Muscle of back (tissue), 13 donors: Measurements from ENCODE around the gene BANF2. TPM values are rescaled to one million over a fixed set of nuclear protein-coding genes. Genes with fewer than 3 reads are reported as not detected.
"Not testable (repeated sequence)": the region's sequence is repeated elsewhere in the genome, so short reads cannot be mapped to it uniquely, and the experiment has no call there.

Source experiments
- DNase-seq, 3 donors: peaks; one replicate each; pipeline versions ENCODE4 v3.0.0 to v3.0.0-alpha.2; 2013
- long read RNA-seq, 9 donors: transcript quantifications; one replicate each; lab custom pipeline, GENCODE V29; 2026
- polyA plus RNA-seq, 10 donors: library from polyadenylated mRNA; unstranded; fragments of 120-200 nt; gene quantifications; one replicate each; pipeline ENCODE4 v1.2.1, GENCODE V29; 2013; ENCODE audit not compliant: insufficient read length in 10 of 10

The BANF2 gene
- not detected for polyA plus RNA-seq
- long read RNA-seq, donor 1: 0 reads
- long read RNA-seq, donor 2: 0 reads
- long read RNA-seq, donor 3: 0 reads
- long read RNA-seq, donor 4: 0 reads
- long read RNA-seq, donor 5: 0 reads
- long read RNA-seq, donor 6: 0 reads
- long read RNA-seq, donor 7: 0 reads
- long read RNA-seq, donor 8: 0 reads
- long read RNA-seq, donor 9: 0 reads

- no peak for DNase-seq
These were observed at the start of gene BANF2 for GRCh38 chr20:17699931-17700351. TSS of gene BANF2 (plus strand) at chr20:17699966. CDS start at chr20:17725026, 25,060 bp downstream.

DNA sequence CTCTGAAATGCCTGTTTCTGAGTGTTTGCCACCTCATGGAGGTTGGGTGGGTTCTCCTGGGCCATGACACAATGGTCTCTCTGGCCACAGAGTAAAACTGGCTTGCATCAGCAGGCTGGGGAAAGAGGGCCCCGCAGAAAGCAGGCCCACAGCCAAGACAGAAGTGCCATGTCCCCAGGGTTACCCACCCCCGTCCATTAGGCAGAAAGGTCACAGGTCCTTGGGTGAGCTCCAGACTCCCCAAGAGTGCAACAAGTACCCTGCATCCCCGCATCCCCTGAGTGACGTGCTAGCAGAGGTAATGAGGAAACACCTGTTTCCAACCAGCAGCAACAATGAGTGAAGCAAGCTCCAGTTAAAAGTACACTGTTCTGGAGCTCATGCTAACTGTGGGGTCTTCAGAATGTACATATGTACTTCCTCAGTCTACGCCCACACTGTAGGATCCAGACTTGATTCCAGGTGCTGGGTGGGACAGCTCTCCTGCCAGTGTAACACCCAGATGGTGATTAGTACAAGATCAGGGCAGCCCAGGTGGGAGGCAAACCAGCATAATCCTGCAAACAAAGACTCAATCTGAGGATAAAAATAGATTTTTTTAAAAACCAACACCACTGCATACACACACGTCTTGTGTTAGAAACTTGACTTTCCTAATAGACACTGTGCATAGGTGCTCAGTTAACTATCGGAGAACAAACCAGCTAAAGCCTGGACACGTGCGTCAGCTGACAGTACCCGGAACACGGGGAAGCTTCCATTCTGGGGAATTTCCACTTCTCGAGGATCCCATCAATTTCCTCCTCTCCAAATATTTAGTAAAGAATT lies 49.3 kb upstream of the BANF2 start:
- DNase-seq: no peak

DNA sequence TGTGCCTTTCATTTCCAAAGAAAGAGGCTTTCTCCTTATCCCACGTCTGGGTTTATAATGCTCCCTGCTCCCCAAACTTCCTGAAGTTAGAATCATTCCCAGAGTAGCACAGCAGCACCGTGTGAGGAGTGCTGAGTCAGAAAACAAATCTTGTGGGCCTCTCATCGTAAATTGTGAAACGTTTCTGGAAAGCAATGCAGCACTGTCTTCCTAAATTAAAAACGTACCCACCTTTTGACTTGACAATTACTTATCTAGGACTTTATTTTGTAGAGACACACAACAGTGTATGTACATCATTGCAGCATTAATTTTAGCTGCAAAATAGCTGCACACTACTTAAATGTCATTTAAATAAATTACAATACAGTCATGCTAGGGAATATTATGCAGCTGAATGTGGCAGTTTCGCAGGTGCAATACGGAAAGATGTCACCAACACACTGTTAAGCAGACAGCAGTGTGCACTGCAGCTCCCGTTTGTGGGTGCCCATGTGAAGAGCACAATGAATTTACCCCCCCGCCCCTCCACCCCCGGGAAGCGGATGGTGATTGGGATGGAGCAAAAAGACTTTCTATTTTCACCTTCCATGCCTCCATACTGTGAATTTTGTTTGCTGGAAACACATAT lies 48.5 kb upstream of the BANF2 start:
- DNase-seq: no peak

DNA sequence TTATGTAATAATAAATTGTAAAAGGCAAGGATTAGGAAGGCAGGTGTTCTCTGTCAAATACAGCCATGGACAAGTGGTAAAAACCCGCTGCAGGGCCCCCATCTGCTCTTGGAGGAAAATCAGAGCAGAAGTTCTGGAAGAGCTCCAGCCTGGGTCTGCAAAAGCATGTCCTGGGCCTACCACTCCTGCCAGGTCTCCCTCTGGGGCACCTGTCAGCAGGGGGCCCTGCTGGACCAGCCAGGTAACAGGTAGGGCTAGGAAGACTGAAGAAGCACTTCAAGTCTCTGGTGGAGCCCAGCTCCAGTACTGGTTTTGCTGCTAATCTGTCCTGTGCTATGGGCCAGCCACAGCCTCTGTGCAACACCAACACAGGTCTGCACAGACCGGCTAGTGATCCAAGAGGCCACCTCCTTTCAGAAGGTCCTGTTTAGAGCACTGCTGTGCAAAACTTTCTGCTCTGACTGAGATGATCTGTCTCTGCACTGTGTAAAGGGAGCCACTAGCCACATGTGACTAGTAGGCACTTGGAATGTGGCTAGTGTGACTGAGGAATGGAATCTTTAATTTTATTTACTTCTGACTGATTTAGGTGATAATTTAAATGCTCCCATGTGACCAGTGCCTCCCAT lies 47.9 kb upstream of the BANF2 start:
- no peak for DNase-seq

- DNase-seq: no peak
These were observed 47.4 kb upstream of the BANF2 start for GRCh38 chr20:17652411-17652810.

DNA sequence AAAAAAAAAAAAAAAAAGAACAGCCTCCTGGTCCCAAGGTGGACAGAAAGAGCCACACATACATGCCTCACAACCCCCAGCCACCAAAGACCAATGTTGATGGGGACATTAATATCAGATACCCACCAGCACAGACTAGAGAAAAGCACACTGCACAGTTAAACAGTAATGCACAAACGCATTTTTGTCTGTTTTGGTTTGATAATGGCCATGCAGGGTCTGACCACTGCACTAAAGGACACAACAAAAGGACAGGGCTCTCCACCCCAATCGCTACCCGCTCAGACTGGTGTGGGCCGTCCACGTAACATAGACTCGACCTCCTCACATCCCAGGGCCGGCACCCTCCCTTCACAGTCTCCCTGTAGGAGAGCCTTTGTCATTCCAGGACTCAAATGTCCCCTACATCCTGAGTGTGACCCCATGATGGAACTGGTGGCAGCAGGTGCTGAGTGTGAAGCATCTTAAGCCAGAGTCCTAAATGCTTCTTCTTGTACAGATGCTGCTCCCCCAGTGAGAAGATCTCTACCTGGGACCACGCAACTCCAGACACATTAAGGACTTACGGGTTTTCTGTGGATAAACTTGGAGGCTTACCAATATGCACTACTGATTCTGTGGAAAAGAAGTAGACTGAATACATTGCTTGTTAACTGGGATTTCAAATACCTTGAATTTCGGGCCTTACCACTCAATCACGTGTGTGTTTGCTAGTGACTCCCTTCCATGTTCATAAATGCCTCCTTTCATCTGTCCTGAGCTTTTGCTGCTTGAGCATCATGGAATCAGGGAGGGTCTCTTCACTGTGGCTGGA lies 45.7 kb upstream of the BANF2 start:
- DNase-seq: no peak

DNA sequence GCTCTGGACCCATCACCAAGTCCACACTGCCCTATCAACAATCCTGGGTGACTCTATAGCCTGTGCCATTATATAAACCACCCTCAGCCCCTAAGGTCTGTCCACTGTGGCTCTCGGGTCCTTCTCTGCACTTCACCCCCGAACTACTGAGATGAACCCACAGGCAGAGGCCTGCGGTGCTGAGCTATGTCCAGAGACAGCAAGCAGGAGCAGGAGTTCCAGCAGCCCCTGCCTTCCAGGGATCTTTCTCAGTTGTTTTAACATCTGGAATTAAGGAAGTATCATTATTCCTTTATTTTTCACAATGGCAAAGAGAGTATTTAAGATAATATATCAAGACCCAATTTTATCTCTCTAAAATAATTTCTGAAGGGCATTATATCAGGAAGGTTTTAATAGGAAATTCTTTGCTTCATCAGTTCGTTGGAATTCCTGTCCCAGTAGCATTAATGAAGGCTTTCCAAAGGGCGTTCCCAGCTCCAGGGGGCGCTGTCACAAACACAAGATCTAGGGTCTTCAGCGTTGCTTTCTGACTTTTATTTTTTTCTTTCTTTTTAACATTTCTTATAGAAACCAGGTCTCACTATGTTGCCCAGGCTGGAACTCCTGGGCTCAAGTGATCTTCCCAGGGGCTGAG lies 45.0 kb upstream of the BANF2 start:
- DNase-seq: peak in 1 of 3 donors; percentile 61

DNA sequence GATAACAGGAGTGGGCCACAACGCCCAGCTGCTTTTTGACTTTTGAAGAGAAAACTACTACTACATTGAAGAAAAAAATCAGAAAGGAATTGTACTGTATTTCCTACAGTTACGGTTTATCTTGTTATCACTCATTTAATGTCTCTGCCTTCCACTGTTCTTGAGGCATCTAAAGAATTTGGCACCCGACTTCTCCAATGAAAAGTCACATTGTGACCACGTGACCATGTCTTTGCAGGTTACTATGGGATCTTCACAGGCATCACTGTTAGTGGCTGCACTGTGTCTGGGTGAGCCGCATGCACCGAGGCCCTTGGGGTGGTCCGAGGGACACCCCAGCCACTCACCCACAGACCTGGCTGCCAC lies 44.5 kb upstream of the BANF2 start:
- no peak for DNase-seq

GRCh38 chr20:17655865-17656479 lies 43.8 kb upstream of the BANF2 start:
- DNase-seq: no peak

GRCh38 chr20:17657079-17657825 lies 42.5 kb upstream of the BANF2 start:
- DNase-seq: no peak

GRCh38 chr20:17657898-17658647 lies 41.7 kb upstream of the BANF2 start:
- DNase-seq: no peak

DNA sequence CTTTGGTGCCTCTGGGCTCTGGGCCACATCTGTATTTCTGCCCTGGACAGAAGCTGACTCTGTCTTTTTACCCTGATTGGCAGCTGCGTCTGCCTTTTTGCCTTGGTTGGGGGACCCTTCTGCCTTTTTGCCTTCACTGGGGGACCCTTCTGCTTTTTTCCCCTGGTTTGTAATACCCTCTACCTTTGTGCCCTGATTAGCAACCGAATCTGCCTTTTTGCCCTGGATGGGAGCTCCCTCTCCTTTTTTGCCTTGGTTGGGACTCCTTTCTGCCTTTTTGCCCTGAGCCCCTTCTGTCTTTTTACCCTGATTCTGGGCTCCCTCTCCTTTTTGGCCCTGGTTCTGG lies 41.1 kb upstream of the BANF2 start:
- no peak for DNase-seq

DNA sequence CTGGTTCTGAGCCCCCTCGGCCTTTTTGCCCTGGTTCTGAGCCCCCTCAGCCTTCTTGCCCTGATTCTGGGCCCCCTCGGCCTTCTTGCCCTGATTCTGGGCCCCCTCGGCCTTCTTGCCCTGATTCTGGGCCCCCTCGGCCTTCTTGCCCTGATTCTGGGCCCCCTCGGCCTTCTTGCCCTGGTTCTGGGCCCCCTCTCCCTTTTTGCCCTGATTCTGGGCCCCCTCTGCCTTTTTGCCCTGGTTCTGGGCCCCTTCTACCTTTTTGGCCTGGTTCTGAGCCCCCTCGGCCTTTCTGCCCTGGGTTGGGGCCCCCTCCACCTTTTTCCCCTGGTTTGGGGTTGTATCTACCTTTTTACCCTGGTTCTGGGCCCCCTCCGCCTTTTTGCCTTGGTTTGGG lies 40.4 kb upstream of the BANF2 start:
- DNase-seq: not testable (repeated sequence)

- DNase-seq: no peak
These were observed 40.0 kb upstream of the BANF2 start for GRCh38 chr20:17659801-17660200.

DNA sequence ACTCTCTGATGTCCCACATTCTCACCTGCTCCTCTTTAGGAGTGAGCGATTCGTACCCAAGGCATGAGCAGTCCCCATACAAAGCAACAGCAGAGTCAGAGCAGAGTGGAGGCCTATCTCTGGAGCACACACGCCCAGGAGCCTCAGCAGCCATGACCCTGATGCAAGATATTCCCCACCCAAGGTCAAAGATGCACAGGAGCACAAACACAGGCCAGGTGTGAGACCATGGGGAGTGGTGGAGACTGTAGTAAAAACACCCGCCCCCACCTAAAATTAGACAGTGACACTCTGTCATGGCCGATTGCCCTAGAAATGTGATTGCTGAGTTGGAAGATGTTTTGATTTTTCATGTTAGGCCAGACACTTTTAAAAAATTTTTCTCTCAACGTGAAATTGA lies 39.1 kb upstream of the BANF2 start:
- no peak for DNase-seq

DNA sequence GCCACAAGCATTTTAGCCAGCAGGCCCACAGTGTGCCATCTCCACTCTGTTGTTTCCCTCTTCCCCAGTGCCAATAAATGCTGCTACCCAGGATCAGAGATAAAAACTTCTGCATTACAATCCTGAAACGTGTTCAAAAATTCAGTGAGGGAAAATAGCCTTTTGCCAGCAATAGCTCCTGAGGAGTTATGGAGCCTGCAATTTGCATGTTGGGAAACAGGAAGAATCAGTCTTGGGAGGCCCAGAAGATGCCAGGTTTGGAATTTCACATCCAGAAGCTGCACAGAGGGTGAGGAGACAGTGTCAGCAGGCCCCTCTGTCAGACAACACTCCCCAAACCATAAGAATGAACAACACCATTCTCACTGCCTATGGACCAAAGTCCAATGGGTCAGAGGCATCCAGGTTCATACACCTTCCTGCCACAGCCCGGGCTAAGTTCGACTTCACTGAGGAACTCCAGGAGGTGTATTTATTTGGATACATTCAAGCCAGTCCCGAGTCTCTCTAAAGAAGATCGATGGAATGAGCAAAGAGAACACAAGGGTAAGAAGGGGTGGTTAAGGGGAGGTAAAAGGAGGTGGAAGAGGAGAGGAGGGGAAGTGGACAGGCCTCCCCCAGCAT lies 38.5 kb upstream of the BANF2 start:
- DNase-seq: no peak

- DNase-seq: peak in 1 of 3 donors; percentile 65
These were observed 37.3 kb upstream of the BANF2 start for GRCh38 chr20:17662333-17663039.

- no peak for DNase-seq
These were observed 36.7 kb upstream of the BANF2 start for GRCh38 chr20:17663040-17663399.
